LNCaP clone FGC (cell line): ENCODE data around the gene EHD4.

Source experiments
- DNase-seq: peaks from one replicate; pipeline ENCODE4 v3.0.0-alpha.2; 2011; ENCODE audit warnings: low read depth
- H3K4me3 ChIP-seq: 2 replicates; pipeline ENCODE4 v1.5.1; 2011; ENCODE audit warnings: mild to moderate bottlenecking, low read depth, low read length, control low read depth
- TF ChIP-seq, protein P1 (sequence below): IDR thresholded peaks from 2 replicates; pipeline ENCODE4 v1.5.1; 2012; ENCODE audit warnings: mild to moderate bottlenecking; ENCODE audit not compliant: control insufficient read depth, insufficient read depth; ENCODE audit errors: extremely low read depth

The EHD4 gene

DNA sequence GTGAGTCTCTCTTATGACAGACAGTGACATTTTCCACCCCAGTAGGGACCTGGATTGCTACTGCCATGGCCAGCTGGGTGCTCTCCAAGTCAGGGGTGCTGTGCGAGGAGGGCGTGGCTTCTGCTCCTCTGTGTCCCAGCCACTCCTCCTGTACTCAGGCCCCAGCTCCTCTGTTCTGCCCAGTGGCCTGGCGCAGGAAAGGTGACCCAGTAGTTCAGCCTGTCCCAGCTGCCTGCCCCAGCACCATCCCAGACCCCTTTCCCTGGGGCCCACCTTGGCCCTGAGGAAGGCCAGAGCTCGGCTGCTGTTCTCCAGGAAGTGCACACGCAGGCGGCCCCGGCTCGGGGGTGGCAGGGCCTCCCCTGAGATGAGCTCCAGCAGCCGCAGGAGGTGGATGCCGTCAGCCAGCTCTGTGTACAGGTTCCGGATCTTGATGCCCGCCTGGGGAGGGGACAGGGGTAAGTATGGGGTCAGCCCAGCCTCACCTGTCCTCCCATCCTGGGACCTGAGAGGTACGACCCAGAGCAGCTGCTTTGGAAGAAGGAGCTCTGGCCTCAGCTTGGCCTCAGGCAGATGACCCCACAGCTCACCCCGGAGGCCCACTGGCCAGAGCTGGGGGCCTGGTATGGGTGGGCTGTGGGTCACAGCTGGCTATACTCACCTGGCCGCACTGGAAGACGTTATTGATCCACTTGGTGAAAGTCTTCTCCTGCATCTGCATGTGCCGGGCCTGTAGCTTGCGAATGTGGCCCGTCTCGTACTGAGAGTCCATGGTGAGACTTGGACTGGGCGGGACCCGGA is 79.5 kb downstream of the EHD4 start:
- H3K4me3 ChIP-seq: no peak overlapping the region
- TF ChIP-seq, protein P1, sequence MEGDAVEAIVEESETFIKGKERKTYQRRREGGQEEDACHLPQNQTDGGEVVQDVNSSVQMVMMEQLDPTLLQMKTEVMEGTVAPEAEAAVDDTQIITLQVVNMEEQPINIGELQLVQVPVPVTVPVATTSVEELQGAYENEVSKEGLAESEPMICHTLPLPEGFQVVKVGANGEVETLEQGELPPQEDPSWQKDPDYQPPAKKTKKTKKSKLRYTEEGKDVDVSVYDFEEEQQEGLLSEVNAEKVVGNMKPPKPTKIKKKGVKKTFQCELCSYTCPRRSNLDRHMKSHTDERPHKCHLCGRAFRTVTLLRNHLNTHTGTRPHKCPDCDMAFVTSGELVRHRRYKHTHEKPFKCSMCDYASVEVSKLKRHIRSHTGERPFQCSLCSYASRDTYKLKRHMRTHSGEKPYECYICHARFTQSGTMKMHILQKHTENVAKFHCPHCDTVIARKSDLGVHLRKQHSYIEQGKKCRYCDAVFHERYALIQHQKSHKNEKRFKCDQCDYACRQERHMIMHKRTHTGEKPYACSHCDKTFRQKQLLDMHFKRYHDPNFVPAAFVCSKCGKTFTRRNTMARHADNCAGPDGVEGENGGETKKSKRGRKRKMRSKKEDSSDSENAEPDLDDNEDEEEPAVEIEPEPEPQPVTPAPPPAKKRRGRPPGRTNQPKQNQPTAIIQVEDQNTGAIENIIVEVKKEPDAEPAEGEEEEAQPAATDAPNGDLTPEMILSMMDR: no peak
- peak; percentile 47 for DNase-seq

- no peak for DNase-seq
Observed at GRCh38 chr15:41891946-41892345, 80.4 kb downstream of the EHD4 start.

GRCh38 chr15:41891226-41891625 is 81.1 kb downstream of the EHD4 start:
- TF ChIP-seq, protein P1: no peak
- no peak for DNase-seq

More at GRCh38 chr15:41891946-41892345, 80.4 kb downstream of the EHD4 start:
- H3K4me3 ChIP-seq: no peak overlapping the region
- TF ChIP-seq, protein P1: no peak

GRCh38 chr15:41890050-41890690 is 82.2 kb downstream of the EHD4 start:
- H3K4me3 ChIP-seq: no peak overlapping the region
- no peak for DNase-seq
- TF ChIP-seq, protein P1: no peak

More at GRCh38 chr15:41891226-41891625, 81.1 kb downstream of the EHD4 start:
- no peak overlapping the region for H3K4me3 ChIP-seq

DNA sequence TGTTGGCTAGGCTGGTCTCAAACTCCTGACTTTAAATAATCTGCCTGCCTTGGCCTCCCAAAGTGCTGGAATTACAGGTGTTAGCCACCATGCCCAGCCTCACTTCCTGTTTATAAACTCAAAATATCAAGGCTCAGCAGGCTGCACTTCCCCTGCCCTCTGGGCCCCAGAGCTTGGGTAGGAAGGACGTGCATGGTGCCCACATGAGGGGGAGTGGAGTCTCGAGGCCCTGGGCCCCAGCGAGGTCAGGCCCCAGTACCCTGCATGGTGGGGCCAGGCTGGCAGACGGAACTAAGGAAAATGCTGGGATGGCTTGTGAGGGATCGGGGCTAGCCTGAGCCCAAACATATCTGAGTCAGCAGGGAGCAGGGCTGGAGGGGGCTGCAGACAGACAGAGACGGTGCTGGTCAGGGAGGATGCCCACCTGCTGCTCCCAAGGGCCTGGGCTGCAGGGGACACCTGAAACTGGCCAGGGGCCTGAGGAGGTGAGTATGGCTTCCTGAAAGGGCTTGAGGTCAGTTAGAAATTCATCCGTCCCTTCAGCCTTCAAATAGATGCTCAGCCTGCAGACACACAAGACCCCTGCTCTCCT is 83.6 kb downstream of the EHD4 start:
- TF ChIP-seq, protein P1: no peak
- no peak for DNase-seq
- no peak overlapping the region for H3K4me3 ChIP-seq

GRCh38 chr15:41887893-41888292 is 84.5 kb downstream of the EHD4 start:
- no peak overlapping the region for H3K4me3 ChIP-seq
- TF ChIP-seq, protein P1: no peak
- DNase-seq: no peak

GRCh38 chr15:41887161-41887560 is 85.2 kb downstream of the EHD4 start:
- TF ChIP-seq, protein P1: no peak
- H3K4me3 ChIP-seq: no peak overlapping the region
- no peak for DNase-seq
